Cardiac muscle cell (in vitro differentiated cells and primary cell): ENCODE data around the gene HOXB4. TPM values are rescaled to one million over a fixed set of nuclear protein-coding genes. Genes with fewer than 3 reads are reported as not detected.

Experiments used
- DNase-seq, 2 donors: peaks; one replicate each; pipeline versions ENCODE4 v3.0.0 to v3.0.0-alpha.2; 2010 to 2017; ENCODE audit warnings: low read depth in 1 of 2, low spot score in 1 of 2
- H3K27ac ChIP-seq: fragments of 200-600 bp; sonication (generic); 2 replicates; pipeline ENCODE4 v1.5.1; 2016
- H3K27me3 ChIP-seq: fragments of 200-600 bp; sonication (generic); 2 replicates; pipeline ENCODE4 v1.6.0; 2016; ENCODE audit warnings: control low read depth
- H3K36me3 ChIP-seq: fragments of 200-600 bp; sonication (generic); 2 replicates; pipeline ENCODE4 v1.5.1; 2016; ENCODE audit warnings: control low read depth
- H3K4me1 ChIP-seq: fragments of 200-600 bp; sonication (generic); 2 replicates; pipeline ENCODE4 v1.8.1; 2017; ENCODE audit warnings: low read depth, mild to moderate bottlenecking, mixed run types
- H3K4me3 ChIP-seq: fragments of 200-600 bp; sonication (generic); 2 replicates; pipeline ENCODE4 v1.5.1; 2016; ENCODE audit warnings: mild to moderate bottlenecking
- H3K9me3 ChIP-seq: fragments of 200-600 bp; sonication (generic); 2 replicates; pipeline ENCODE4 v1.5.1; 2017; ENCODE audit warnings: low read depth, mild to moderate bottlenecking, control low read depth
- polyA plus RNA-seq: library from polyadenylated mRNA; unstranded; fragments of >200 nt; fragmentation: Nextera tagmentation; extraction: Ambion mirVana; gene quantifications from 2 replicates; pipeline ENCODE4 v1.2.1, GENCODE V29; 2016
- total RNA-seq: library from RNA; depleted of rRNA; stranded (reverse); fragments of >200 nt; gene quantifications from 2 replicates; pipeline ENCODE4 v1.2.3, GENCODE V29; 2016
- TF ChIP-seq, protein P1 (sequence below): IDR thresholded peaks from 2 replicates; pipeline ENCODE4 v1.5.1; 2012; ENCODE audit warnings: low read depth, mild to moderate bottlenecking, low read length

HOXB4 gene
- total and polyA plus RNA-seq, 2 experiments from 2014 or later, result 5.4 to 12.5 TPM

- Histone ChIP-seq H3K27me3 (peaks cover 100% of the 10 kb centered on the region), H3K27ac (no peak overlapping the region), H3K36me3 (no peaks in the 10 kb centered on the region), H3K4me3 (peak overlapping the region; percentile 41), H3K9me3 (no peaks in the 10 kb centered on the region), H3K4me1 (peaks cover 5% of the 10 kb centered on the region)
- DNase-seq, result no peak
- TF ChIP-seq, protein P1, sequence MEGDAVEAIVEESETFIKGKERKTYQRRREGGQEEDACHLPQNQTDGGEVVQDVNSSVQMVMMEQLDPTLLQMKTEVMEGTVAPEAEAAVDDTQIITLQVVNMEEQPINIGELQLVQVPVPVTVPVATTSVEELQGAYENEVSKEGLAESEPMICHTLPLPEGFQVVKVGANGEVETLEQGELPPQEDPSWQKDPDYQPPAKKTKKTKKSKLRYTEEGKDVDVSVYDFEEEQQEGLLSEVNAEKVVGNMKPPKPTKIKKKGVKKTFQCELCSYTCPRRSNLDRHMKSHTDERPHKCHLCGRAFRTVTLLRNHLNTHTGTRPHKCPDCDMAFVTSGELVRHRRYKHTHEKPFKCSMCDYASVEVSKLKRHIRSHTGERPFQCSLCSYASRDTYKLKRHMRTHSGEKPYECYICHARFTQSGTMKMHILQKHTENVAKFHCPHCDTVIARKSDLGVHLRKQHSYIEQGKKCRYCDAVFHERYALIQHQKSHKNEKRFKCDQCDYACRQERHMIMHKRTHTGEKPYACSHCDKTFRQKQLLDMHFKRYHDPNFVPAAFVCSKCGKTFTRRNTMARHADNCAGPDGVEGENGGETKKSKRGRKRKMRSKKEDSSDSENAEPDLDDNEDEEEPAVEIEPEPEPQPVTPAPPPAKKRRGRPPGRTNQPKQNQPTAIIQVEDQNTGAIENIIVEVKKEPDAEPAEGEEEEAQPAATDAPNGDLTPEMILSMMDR, result no peak
These were observed 31.7 kb upstream of the HOXB4 start for GRCh38 chr17:48609759-48610281.

DNA sequence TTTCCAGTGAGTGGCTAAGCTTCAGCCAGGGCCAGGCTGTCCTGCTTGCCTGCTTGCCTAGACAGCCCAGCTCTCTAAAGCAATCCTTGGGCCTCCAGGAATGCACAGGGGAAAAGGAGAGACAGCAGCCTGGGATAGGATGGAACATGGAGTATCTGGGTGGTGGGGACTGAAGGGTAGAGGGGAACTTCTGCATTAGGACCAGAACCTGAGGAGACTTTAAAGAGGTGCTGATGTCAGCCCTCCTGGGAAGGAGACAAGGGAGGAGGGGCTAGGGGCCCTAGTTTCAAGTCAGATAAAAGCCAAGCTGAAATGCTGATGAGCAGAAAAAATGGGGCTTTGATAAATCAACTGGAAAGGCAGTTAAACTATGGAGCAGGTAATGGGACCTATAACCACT lies 30.9 kb upstream of the HOXB4 start:
- H3K4me1 ChIP-seq, result peaks cover 5% of the 10 kb centered on the region
- no peaks in the 10 kb centered on the region for H3K36me3 ChIP-seq
- no peak for DNase-seq
- H3K27me3 ChIP-seq, result peaks cover 100% of the 10 kb centered on the region
- no peak overlapping the region for H3K27ac ChIP-seq
- no peak overlapping the region for H3K4me3 ChIP-seq
- TF ChIP-seq, protein P1, result no peak
- H3K9me3 ChIP-seq, result no peaks in the 10 kb centered on the region

DNA sequence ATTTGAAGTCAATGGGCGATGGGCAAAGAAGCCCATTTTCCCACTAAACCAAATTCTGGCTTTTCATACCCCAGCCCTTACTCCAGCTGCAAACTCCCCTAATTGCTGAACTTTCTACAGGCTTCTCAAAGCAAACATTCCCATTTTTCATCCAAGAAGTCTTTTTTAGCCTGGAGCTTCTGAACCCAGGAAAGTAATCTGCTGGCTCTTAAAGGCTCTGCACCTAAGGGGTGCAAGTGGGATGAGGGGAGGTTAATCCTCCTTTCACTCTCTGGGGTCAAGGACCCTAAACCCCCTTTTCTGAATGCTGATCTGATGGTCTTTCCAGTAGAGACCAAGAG lies 30.3 kb upstream of the HOXB4 start:
- DNase-seq, result no peak
- Histone ChIP-seq H3K4me1 (peaks cover 4% of the 10 kb centered on the region), H3K4me3 (no peak overlapping the region), H3K27ac (no peak overlapping the region), H3K36me3 (no peaks in the 10 kb centered on the region), H3K9me3 (no peaks in the 10 kb centered on the region), H3K27me3 (peaks cover 100% of the 10 kb centered on the region)
- TF ChIP-seq, protein P1, result no peak

GRCh38 chr17:48606892-48607614 lies 28.9 kb upstream of the HOXB4 start:
- H3K4me1 ChIP-seq, result no peaks in the 10 kb centered on the region

DNA sequence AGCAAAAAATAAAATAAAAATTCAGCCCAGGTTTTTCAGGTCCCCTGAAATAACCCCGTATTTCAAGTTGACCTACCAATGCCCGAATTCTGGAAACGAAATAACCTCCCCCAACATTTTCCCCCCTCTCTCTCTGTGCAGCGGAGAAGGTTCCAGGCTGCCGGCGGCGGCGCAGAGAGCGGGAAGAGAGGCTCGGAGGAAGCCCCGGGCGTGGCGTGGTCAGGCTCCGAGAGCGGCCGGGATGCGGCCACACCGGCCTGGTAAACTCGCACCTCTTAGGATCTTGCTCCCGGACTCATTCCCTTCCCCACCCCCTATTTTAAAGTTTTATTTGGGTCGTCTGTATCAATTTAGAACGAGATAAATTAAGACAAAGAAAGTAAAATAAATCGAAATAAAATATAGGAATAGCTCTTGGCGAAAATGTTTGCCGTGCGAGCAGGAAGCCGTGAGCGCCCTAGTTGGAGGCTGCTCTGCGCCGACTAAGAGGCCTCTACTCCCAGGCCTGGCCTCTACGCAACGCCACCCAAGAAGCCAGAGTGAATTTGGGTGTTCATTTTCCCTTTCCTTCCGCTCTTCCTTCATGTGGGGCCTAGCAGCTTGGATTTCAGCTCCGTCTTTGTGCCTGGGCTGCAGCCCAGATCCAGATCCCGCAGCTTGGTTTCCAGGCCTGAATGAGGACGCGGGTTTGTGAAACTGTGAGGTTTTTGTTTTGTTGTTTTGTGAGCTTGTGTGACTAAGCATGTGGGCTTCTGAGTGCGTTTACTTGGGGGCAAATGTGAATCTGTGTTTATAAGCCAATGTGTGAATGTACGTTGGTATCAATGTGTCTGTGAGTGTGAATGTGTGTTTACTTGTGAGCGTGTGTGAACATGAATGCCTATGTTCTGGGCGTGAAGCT lies 28.1 kb upstream of the HOXB4 start:
- TF ChIP-seq, protein P1, result no peak
- Histone ChIP-seq H3K4me3 (no peak overlapping the region), H3K36me3 (no peaks in the 10 kb centered on the region), H3K9me3 (no peaks in the 10 kb centered on the region), H3K27me3 (peaks cover 100% of the 10 kb centered on the region), H3K4me1 (no peaks in the 10 kb centered on the region), H3K27ac (no peak overlapping the region)
- no peak for DNase-seq

More at GRCh38 chr17:48606892-48607614, 28.9 kb upstream of the HOXB4 start:
- Histone ChIP-seq H3K36me3 (no peaks in the 10 kb centered on the region), H3K27ac (no peak overlapping the region), H3K9me3 (no peaks in the 10 kb centered on the region), H3K27me3 (peaks cover 100% of the 10 kb centered on the region), H3K4me3 (no peak overlapping the region)
- TF ChIP-seq, protein P1, result no peak
- DNase-seq, result no peak
